ENCODE measurements around the gene RASGRP3.

DNA sequence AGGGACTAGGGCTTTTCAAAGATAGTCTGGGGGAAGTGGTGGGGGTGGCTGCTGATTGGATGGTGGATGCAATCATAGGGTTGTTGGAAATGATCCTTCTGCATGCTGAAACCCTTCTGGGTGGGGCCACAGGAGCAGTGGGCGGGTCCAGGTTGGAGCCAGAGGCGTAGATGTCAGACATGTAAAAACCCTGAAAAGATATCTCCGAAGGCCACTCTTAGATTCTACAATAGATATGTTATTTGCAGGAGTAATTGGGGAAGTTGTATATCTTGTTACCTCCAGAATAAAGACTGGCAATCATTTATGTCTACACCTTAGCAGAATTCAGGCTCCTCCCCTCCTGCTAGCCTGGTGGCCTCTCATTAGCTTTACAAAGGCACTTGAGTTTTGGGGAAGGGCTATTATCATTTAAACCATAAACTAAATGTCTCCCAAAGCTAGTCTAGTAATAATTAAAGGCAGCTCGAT, 130.8 kb downstream of the RASGRP3 start:
- TF ChIP-seq EZH2 (IDR thresholded peaks at IDR 0.05; ENCODE audit: borderline replicate concordance, low read length): no peak
- TF ChIP-seq, protein P1, sequence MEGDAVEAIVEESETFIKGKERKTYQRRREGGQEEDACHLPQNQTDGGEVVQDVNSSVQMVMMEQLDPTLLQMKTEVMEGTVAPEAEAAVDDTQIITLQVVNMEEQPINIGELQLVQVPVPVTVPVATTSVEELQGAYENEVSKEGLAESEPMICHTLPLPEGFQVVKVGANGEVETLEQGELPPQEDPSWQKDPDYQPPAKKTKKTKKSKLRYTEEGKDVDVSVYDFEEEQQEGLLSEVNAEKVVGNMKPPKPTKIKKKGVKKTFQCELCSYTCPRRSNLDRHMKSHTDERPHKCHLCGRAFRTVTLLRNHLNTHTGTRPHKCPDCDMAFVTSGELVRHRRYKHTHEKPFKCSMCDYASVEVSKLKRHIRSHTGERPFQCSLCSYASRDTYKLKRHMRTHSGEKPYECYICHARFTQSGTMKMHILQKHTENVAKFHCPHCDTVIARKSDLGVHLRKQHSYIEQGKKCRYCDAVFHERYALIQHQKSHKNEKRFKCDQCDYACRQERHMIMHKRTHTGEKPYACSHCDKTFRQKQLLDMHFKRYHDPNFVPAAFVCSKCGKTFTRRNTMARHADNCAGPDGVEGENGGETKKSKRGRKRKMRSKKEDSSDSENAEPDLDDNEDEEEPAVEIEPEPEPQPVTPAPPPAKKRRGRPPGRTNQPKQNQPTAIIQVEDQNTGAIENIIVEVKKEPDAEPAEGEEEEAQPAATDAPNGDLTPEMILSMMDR (IDR thresholded peaks at IDR 0.05; ENCODE audit: low read length): no peak
